KOPT-K1 (cell line): ENCODE measurements around the gene GLB1L.
"Not testable (repeated sequence)": the region's sequence is repeated elsewhere in the genome, so short reads cannot be mapped to it uniquely, and the experiment has no call there.

Experiments
- H3K27ac ChIP-seq: fragments of 200-600 bp; sonication (generic); 2 replicates; pipeline ENCODE4 v1.5.1; 2016; ENCODE audit warnings: antibody characterized with exemption, mild to moderate bottlenecking, low read depth, low read length; ENCODE audit not compliant: poor library complexity, severe bottlenecking
- H3K36me3 ChIP-seq: fragments of 200-600 bp; sonication (generic); 2 replicates; pipeline ENCODE4 v1.5.1; 2017; ENCODE audit warnings: antibody characterized with exemption, mild to moderate bottlenecking, low read length, moderate library complexity; ENCODE audit not compliant: insufficient read depth
- H3K9me3 ChIP-seq: fragments of 200-600 bp; sonication (generic); 2 replicates; pipeline ENCODE4 v1.5.1; 2017; ENCODE audit warnings: antibody characterized with exemption, low read length, mild to moderate bottlenecking; ENCODE audit not compliant: insufficient read depth, poor library complexity, severe bottlenecking

GLB1L gene

GRCh38 chr2:219272356-219272755 lies 27.1 kb upstream of the GLB1L start:
- no peaks in the 10 kb centered on the region for H3K36me3 ChIP-seq
- H3K9me3 ChIP-seq: no peaks in the 10 kb centered on the region
- no peak overlapping the region for H3K27ac ChIP-seq

- Histone ChIP-seq H3K9me3 (no peaks in the 10 kb centered on the region), H3K27ac (no peak overlapping the region)
Observed at GRCh38 chr2:219271021-219271420, 25.8 kb upstream of the GLB1L start.

GRCh38 chr2:219270055-219270372 lies 24.8 kb upstream of the GLB1L start:
- Histone ChIP-seq H3K9me3 (no peaks in the 10 kb centered on the region), H3K27ac (no peak overlapping the region), H3K36me3 (no peaks in the 10 kb centered on the region)

More at GRCh38 chr2:219271021-219271420, 25.8 kb upstream of the GLB1L start:
- H3K36me3 ChIP-seq: no peaks in the 10 kb centered on the region

GRCh38 chr2:219269362-219270054 lies 24.3 kb upstream of the GLB1L start:
- no peaks in the 10 kb centered on the region for H3K36me3 ChIP-seq
- H3K9me3 ChIP-seq: no peaks in the 10 kb centered on the region
- H3K27ac ChIP-seq: no peak overlapping the region

GRCh38 chr2:219268294-219268693 lies 23.1 kb upstream of the GLB1L start:
- no peak overlapping the region for H3K27ac ChIP-seq
- H3K9me3 ChIP-seq: no peaks in the 10 kb centered on the region
- no peaks in the 10 kb centered on the region for H3K36me3 ChIP-seq

- H3K9me3 ChIP-seq: no peaks in the 10 kb centered on the region
- no peak overlapping the region for H3K27ac ChIP-seq
- no peaks in the 10 kb centered on the region for H3K36me3 ChIP-seq
Observed at GRCh38 chr2:219266886-219267285, 21.6 kb upstream of the GLB1L start.

GRCh38 chr2:219266232-219266631 lies 21.0 kb upstream of the GLB1L start:
- no peak overlapping the region for H3K27ac ChIP-seq
- H3K36me3 ChIP-seq: no peaks in the 10 kb centered on the region
- H3K9me3 ChIP-seq: no peaks in the 10 kb centered on the region

GRCh38 chr2:219261024-219261855 lies 16.0 kb upstream of the GLB1L start:
- Histone ChIP-seq H3K27ac (no peak overlapping the region), H3K9me3 (no peaks in the 10 kb centered on the region), H3K36me3 (no peaks in the 10 kb centered on the region)

- not testable (repeated sequence) for H3K36me3 ChIP-seq, H3K27ac ChIP-seq, H3K9me3 ChIP-seq
Observed at GRCh38 chr2:219258942-219259341, 13.7 kb upstream of the GLB1L start.

GRCh38 chr2:219254590-219255201 lies 9.5 kb upstream of the GLB1L start:
- Histone ChIP-seq H3K27ac (no peak overlapping the region), H3K9me3 (no peaks in the 10 kb centered on the region)

GRCh38 chr2:219253753-219254589 lies 8.7 kb upstream of the GLB1L start, which contains the start of gene TUBA4A:
TSS of gene TUBA4A (minus strand) at chr2:219253918. CDS start at chr2:219253858, 60 bp downstream.
- no peak within 1 kb of the TSS for H3K27ac ChIP-seq

More at GRCh38 chr2:219254590-219255201, 9.5 kb upstream of the GLB1L start:
- H3K36me3 ChIP-seq: no peaks in the 10 kb centered on the region

GRCh38 chr2:219252900-219253752 lies 7.9 kb upstream of the GLB1L start, which contains the start of gene TUBA4B:
TSS of gene TUBA4B (plus strand) at chr2:219253243. CDS start at chr2:219253408, 165 bp downstream.
- no peaks in the 10 kb centered on the region for H3K9me3 ChIP-seq
- H3K27ac ChIP-seq: no peak within 1 kb of the TSS
- H3K36me3 ChIP-seq: no peaks in the 10 kb centered on the region

More at GRCh38 chr2:219253753-219254589, 8.7 kb upstream of the GLB1L start, which contains the start of gene TUBA4A:
- H3K36me3 ChIP-seq: no peaks in the 10 kb centered on the region
- H3K9me3 ChIP-seq: no peaks in the 10 kb centered on the region

- no peak overlapping the region for H3K27ac ChIP-seq
- H3K9me3 ChIP-seq: no peaks in the 10 kb centered on the region
- no peaks in the 10 kb centered on the region for H3K36me3 ChIP-seq
Observed at GRCh38 chr2:219252570-219252899, 7.3 kb upstream of the GLB1L start.

GRCh38 chr2:219252084-219252483 lies 6.8 kb upstream of the GLB1L start:
- no peaks in the 10 kb centered on the region for H3K9me3 ChIP-seq
- H3K27ac ChIP-seq: no peak overlapping the region
- no peaks in the 10 kb centered on the region for H3K36me3 ChIP-seq
